Adrenal gland (tissue), 5 donors: Measurements from ENCODE around the gene ADAMTS8.

Experiments
- POLR2A ChIP-seq, 2 donors: fragments of 450-650 bp; IDR thresholded peaks; one replicate each; pipeline ENCODE4 v1.6.1; 2017; ENCODE audit warnings: antibody characterized with exemption in 2 of 2, mild to moderate bottlenecking in 2 of 2, moderate library complexity in 1 of 2
- TF ChIP-seq, protein P1 (sequence below), 6 experiments: fragments of 450-650 bp in 4 of 6; fragments of 200-600 bp in 2 of 6; sonication (generic) in 1 of 6; IDR thresholded peaks; 1 replicate in 5 of 6; 2 replicates in 1 of 6; pipeline versions ENCODE4 v1.5.1 to v1.8.0; 2016 to 2021; ENCODE audit warnings: antibody characterized with exemption in 6 of 6, mild to moderate bottlenecking in 2 of 6, moderate library complexity in 1 of 6
- donor health status: DM: no; HTN: no; CAD: no.

DNA sequence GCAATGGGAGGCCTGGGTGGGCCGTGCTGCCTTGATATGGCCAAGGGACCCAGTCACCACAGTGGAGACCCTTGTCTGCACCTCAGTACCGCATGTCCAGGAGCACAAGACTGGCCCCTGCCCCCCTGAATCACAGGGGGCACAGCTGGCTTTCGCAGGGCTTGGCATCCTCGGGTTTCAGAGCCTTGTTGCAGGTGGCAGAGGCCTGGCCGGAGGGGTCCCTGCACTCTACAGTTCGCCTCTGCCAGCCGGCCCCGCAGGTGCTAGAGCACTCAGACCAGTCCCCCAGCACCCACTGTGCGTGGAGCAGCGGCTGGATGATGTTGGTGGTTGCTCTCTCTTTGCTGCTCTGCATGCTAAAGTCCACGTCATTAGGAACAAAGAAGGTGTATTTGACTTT, 23.0 kb downstream of the ADAMTS8 start:
- TF ChIP-seq, protein P1, sequence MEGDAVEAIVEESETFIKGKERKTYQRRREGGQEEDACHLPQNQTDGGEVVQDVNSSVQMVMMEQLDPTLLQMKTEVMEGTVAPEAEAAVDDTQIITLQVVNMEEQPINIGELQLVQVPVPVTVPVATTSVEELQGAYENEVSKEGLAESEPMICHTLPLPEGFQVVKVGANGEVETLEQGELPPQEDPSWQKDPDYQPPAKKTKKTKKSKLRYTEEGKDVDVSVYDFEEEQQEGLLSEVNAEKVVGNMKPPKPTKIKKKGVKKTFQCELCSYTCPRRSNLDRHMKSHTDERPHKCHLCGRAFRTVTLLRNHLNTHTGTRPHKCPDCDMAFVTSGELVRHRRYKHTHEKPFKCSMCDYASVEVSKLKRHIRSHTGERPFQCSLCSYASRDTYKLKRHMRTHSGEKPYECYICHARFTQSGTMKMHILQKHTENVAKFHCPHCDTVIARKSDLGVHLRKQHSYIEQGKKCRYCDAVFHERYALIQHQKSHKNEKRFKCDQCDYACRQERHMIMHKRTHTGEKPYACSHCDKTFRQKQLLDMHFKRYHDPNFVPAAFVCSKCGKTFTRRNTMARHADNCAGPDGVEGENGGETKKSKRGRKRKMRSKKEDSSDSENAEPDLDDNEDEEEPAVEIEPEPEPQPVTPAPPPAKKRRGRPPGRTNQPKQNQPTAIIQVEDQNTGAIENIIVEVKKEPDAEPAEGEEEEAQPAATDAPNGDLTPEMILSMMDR (IDR thresholded peaks at IDR 0.05), result no peak
- TF ChIP-seq POLR2A (IDR thresholded peaks at IDR 0.05), result no peak
